ENCODE measurements around the gene PARD6B. TPM values are rescaled to one million over a fixed set of nuclear protein-coding genes. Genes with fewer than 3 reads are reported as not detected.
"Not testable (repeated sequence)": the region's sequence is repeated elsewhere in the genome, so short reads cannot be mapped to it uniquely, and the experiment has no call there.

PARD6B gene
- total RNA-seq, 1 experiment from 2014 or later, result 18.9 TPM

GRCh38 chr20:50694379-50695134 lies 36.8 kb upstream of the PARD6B start:
- DNase-seq, result no peak
- Histone ChIP-seq H3K36me3 (replicated peaks; ENCODE audit: control insufficient read depth, insufficient read depth, low read length) (no peaks in the 10 kb centered on the region), H3K4me3 (ENCODE audit: insufficient read depth, low read depth, low read length) (no peak overlapping the region), H3K27me3 (ENCODE audit: control insufficient read depth, insufficient read depth, low read length) (no peaks in the 10 kb centered on the region)

GRCh38 chr20:50695135-50695872 lies 36.1 kb upstream of the PARD6B start:
- Histone ChIP-seq H3K36me3 (replicated peaks; ENCODE audit: control insufficient read depth, insufficient read depth, low read length) (no peaks in the 10 kb centered on the region), H3K4me3 (ENCODE audit: insufficient read depth, low read depth, low read length) (no peak overlapping the region), H3K27me3 (ENCODE audit: control insufficient read depth, insufficient read depth, low read length) (no peaks in the 10 kb centered on the region)
- no peak for DNase-seq

- not testable (repeated sequence) for H3K27me3 ChIP-seq (ENCODE audit: control insufficient read depth, insufficient read depth, low read length); H3K36me3 ChIP-seq (replicated peaks; ENCODE audit: control insufficient read depth, insufficient read depth, low read length); H3K4me3 ChIP-seq (ENCODE audit: insufficient read depth, low read depth, low read length); DNase-seq
These were observed 33.1 kb upstream of the PARD6B start for GRCh38 chr20:50698255-50698654.

GRCh38 chr20:50699688-50700087 lies 31.7 kb upstream of the PARD6B start:
- H3K4me3 ChIP-seq (ENCODE audit: insufficient read depth, low read depth, low read length), result no peak overlapping the region
- H3K27me3 ChIP-seq (ENCODE audit: control insufficient read depth, insufficient read depth, low read length), result no peaks in the 10 kb centered on the region
- no peaks in the 10 kb centered on the region for H3K36me3 ChIP-seq (replicated peaks; ENCODE audit: control insufficient read depth, insufficient read depth, low read length)
- DNase-seq, result no peak

- DNase-seq, result no peak
- H3K4me3 ChIP-seq (ENCODE audit: insufficient read depth, low read depth, low read length), result no peak overlapping the region
- H3K27me3 ChIP-seq (ENCODE audit: control insufficient read depth, insufficient read depth, low read length), result no peaks in the 10 kb centered on the region
- H3K36me3 ChIP-seq (replicated peaks; ENCODE audit: control insufficient read depth, insufficient read depth, low read length), result no peaks in the 10 kb centered on the region
These were observed 30.1 kb upstream of the PARD6B start for GRCh38 chr20:50701041-50701963.

- not testable (repeated sequence) for H3K4me3 ChIP-seq (ENCODE audit: insufficient read depth, low read depth, low read length); DNase-seq; H3K36me3 ChIP-seq (replicated peaks; ENCODE audit: control insufficient read depth, insufficient read depth, low read length); H3K27me3 ChIP-seq (ENCODE audit: control insufficient read depth, insufficient read depth, low read length)
These were observed 27.5 kb upstream of the PARD6B start for GRCh38 chr20:50703651-50704438.

GRCh38 chr20:50704514-50704913 lies 26.9 kb upstream of the PARD6B start:
- no peaks in the 10 kb centered on the region for H3K27me3 ChIP-seq (ENCODE audit: control insufficient read depth, insufficient read depth, low read length)
- DNase-seq, result peak; percentile 49

GRCh38 chr20:50704971-50705370 lies 26.4 kb upstream of the PARD6B start:
- no peaks in the 10 kb centered on the region for H3K27me3 ChIP-seq (ENCODE audit: control insufficient read depth, insufficient read depth, low read length)
- H3K4me3 ChIP-seq (ENCODE audit: insufficient read depth, low read depth, low read length), result no peak overlapping the region
- DNase-seq, result no peak
- no peaks in the 10 kb centered on the region for H3K36me3 ChIP-seq (replicated peaks; ENCODE audit: control insufficient read depth, insufficient read depth, low read length)

More at GRCh38 chr20:50704514-50704913, 26.9 kb upstream of the PARD6B start:
- H3K36me3 ChIP-seq (replicated peaks; ENCODE audit: control insufficient read depth, insufficient read depth, low read length), result no peaks in the 10 kb centered on the region
- H3K4me3 ChIP-seq (ENCODE audit: insufficient read depth, low read depth, low read length), result no peak overlapping the region

- Histone ChIP-seq H3K4me3 (ENCODE audit: insufficient read depth, low read depth, low read length) (no peak overlapping the region), H3K27me3 (ENCODE audit: control insufficient read depth, insufficient read depth, low read length) (no peaks in the 10 kb centered on the region), H3K36me3 (replicated peaks; ENCODE audit: control insufficient read depth, insufficient read depth, low read length) (no peaks in the 10 kb centered on the region)
- no peak for DNase-seq
These were observed 22.3 kb upstream of the PARD6B start for GRCh38 chr20:50708845-50709635.

- no peak for DNase-seq
- H3K36me3 ChIP-seq (replicated peaks; ENCODE audit: control insufficient read depth, insufficient read depth, low read length), result no peaks in the 10 kb centered on the region
- H3K4me3 ChIP-seq (ENCODE audit: insufficient read depth, low read depth, low read length), result no peak overlapping the region
- no peaks in the 10 kb centered on the region for H3K27me3 ChIP-seq (ENCODE audit: control insufficient read depth, insufficient read depth, low read length)
These were observed 21.8 kb upstream of the PARD6B start for GRCh38 chr20:50709636-50709973.

- Histone ChIP-seq H3K36me3 (replicated peaks; ENCODE audit: control insufficient read depth, insufficient read depth, low read length) (no peaks in the 10 kb centered on the region), H3K27me3 (ENCODE audit: control insufficient read depth, insufficient read depth, low read length) (no peaks in the 10 kb centered on the region), H3K4me3 (ENCODE audit: insufficient read depth, low read depth, low read length) (no peak overlapping the region)
- no peak for DNase-seq
These were observed 20.8 kb upstream of the PARD6B start for GRCh38 chr20:50710492-50711063.

GRCh38 chr20:50711113-50711825 lies 20.1 kb upstream of the PARD6B start:
- no peak overlapping the region for H3K4me3 ChIP-seq (ENCODE audit: insufficient read depth, low read depth, low read length)

More at GRCh38 chr20:50711113-50711825, 20.1 kb upstream of the PARD6B start:
- DNase-seq, result no peak
- Histone ChIP-seq H3K27me3 (ENCODE audit: control insufficient read depth, insufficient read depth, low read length) (no peaks in the 10 kb centered on the region), H3K36me3 (replicated peaks; ENCODE audit: control insufficient read depth, insufficient read depth, low read length) (no peaks in the 10 kb centered on the region)

All from H7 (cell line).